Skin epidermis (tissue), 12 donors: ENCODE measurements around the gene GUK1.

ENCODE experiments used
- H3K27ac ChIP-seq, 21 experiments: fragments of 200-600 bp; sonication (generic) in 11 of 21; one replicate each; pipeline ENCODE4 v1.5.0; 2020; ENCODE audit warnings: mild to moderate bottlenecking in 3 of 21, inconsistent platforms in 2 of 21, moderate library complexity in 2 of 21
- H3K4me3 ChIP-seq, 7 experiments: fragments of 200-600 bp; sonication (generic) in 2 of 7; one replicate each; pipeline ENCODE4 v1.5.0; 2020; ENCODE audit warnings: inconsistent platforms in 2 of 7, mild to moderate bottlenecking in 2 of 7, moderate library complexity in 1 of 7

Gene GUK1

GRCh38 chr1:228139931-228140723, at the start of gene GUK1:
Gene GUK1, plus strand, starts transcription at chr1:228140279. Its CDS starts 24 bp downstream, at chr1:228140303.
- Histone ChIP-seq H3K4me3 (peak within 1 kb of the TSS; percentile 74 to 100 (median 88)), H3K27ac (peak within 1 kb of the TSS; percentile 84 to 99 (median 95))

GRCh38 chr1:228090613-228091081, 49.4 kb upstream of the GUK1 start:
- Histone ChIP-seq H3K4me3 (no peak overlapping the region), H3K27ac (peak overlapping the region in 6 of 21 experiments; percentile 2 to 75 (median 24))

GRCh38 chr1:228091084-228091483, 49.0 kb upstream of the GUK1 start:
- peak overlapping the region in 3 of 21 experiments; percentile 11 to 20 (median 13) for H3K27ac ChIP-seq
- H3K4me3 ChIP-seq, result no peak overlapping the region

- Histone ChIP-seq H3K27ac (peak overlapping the region in 4 of 21 experiments; percentile 24 to 42 (median 32)), H3K4me3 (no peak overlapping the region)
Observed at GRCh38 chr1:228092342-228093049, 47.6 kb upstream of the GUK1 start.

- Histone ChIP-seq H3K4me3 (no peak overlapping the region), H3K27ac (peak overlapping the region in 4 of 21 experiments; percentile 24 to 42 (median 34))
Observed at GRCh38 chr1:228093050-228093906, 46.8 kb upstream of the GUK1 start.

GRCh38 chr1:228094432-228095016, 45.6 kb upstream of the GUK1 start:
- no peak overlapping the region for H3K27ac ChIP-seq

GRCh38 chr1:228095161-228095560, 44.9 kb upstream of the GUK1 start:
- Histone ChIP-seq H3K4me3 (no peak overlapping the region), H3K27ac (no peak overlapping the region)

More at GRCh38 chr1:228094432-228095016, 45.6 kb upstream of the GUK1 start:
- H3K4me3 ChIP-seq, result no peak overlapping the region

GRCh38 chr1:228095938-228096337, 44.1 kb upstream of the GUK1 start:
- no peak overlapping the region for H3K27ac ChIP-seq

GRCh38 chr1:228096416-228097332, 43.4 kb upstream of the GUK1 start:
- H3K27ac ChIP-seq, result no peak overlapping the region
- H3K4me3 ChIP-seq, result no peak overlapping the region

More at GRCh38 chr1:228095938-228096337, 44.1 kb upstream of the GUK1 start:
- H3K4me3 ChIP-seq, result no peak overlapping the region

- no peak overlapping the region for H3K27ac ChIP-seq
- no peak overlapping the region for H3K4me3 ChIP-seq
Observed at GRCh38 chr1:228097333-228098081, 42.6 kb upstream of the GUK1 start.

- Histone ChIP-seq H3K27ac (no peak overlapping the region), H3K4me3 (no peak overlapping the region)
Observed at GRCh38 chr1:228098323-228098931, 41.7 kb upstream of the GUK1 start.

- Histone ChIP-seq H3K4me3 (no peak overlapping the region), H3K27ac (no peak overlapping the region)
Observed at GRCh38 chr1:228099331-228099732, 40.7 kb upstream of the GUK1 start.

GRCh38 chr1:228100822-228101613, 39.1 kb upstream of the GUK1 start:
- H3K4me3 ChIP-seq, result peak overlapping the region in 1 of 7 experiments; percentile 87
- H3K27ac ChIP-seq, result peak overlapping the region in 7 of 21 experiments; percentile 87 to 95 (median 93)

- H3K27ac ChIP-seq, result peak overlapping the region in 17 of 21 experiments; percentile 77 to 95 (median 89)
- peak overlapping the region; percentile 80 to 99 (median 88) for H3K4me3 ChIP-seq
Observed at GRCh38 chr1:228101614-228101993, 38.5 kb upstream of the GUK1 start.

GRCh38 chr1:228101994-228102790, 37.9 kb upstream of the GUK1 start:
- peak overlapping the region; percentile 45 to 95 (median 87) for H3K27ac ChIP-seq

More at GRCh38 chr1:228101994-228102790, 37.9 kb upstream of the GUK1 start:
- H3K4me3 ChIP-seq, result peak overlapping the region; percentile 80 to 99 (median 88)
